Activated naive CD8-positive, alpha-beta T cell treated with anti-CD3 and anti-CD28 coated beads, Interleukin-2, amount 10 ng/mL, durations not matched to agents 7 days and 5 days (primary cell): ENCODE measurements around the gene PRKAR1B. TPM values are rescaled to one million over a fixed set of nuclear protein-coding genes. Genes with fewer than 3 reads are reported as not detected.

Experiments
- ATAC-seq: fragments of 150-1000 bp; cut with Tn5 transposase; one replicate; pipeline ENCODE4 v1.10.0; 2021; ENCODE audit warnings: low read depth, moderate library complexity
- POLR2A ChIA-PET: fragments of 350-600 bp; sonication (Branson Sonifier 250); formaldehyde crosslinking; loops from one replicate; lab custom pipeline; 2021; ENCODE audit warnings: antibody characterized with exemption; lab: Charles Lee
- DNase-seq: peaks from one replicate; pipeline ENCODE4 v3.0.0; 2021
- H3K27ac Mint-ChIP-seq: one replicate; pipeline ENCODE4 v1.8.0; 2022; ENCODE audit warnings: mild to moderate bottlenecking, mixed read lengths
- H3K27me3 Mint-ChIP-seq: one replicate; pipeline ENCODE4 v1.8.0; 2022; ENCODE audit warnings: mild to moderate bottlenecking, moderate library complexity, mixed read lengths
- H3K36me3 Mint-ChIP-seq: one replicate; pipeline ENCODE4 v1.8.0; 2021; ENCODE audit warnings: mild to moderate bottlenecking, mixed read lengths
- H3K4me1 Mint-ChIP-seq: one replicate; pipeline ENCODE4 v1.8.0; 2021; ENCODE audit warnings: mixed read lengths
- H3K4me3 Mint-ChIP-seq: one replicate; pipeline ENCODE4 v1.8.0; 2022; ENCODE audit warnings: mild to moderate bottlenecking, moderate library complexity, mixed read lengths
- H3K9me3 Mint-ChIP-seq: one replicate; pipeline ENCODE4 v1.8.0; 2021; ENCODE audit warnings: mixed read lengths
- total RNA-seq, 2 experiments: library from RNA; stranded (reverse); gene quantifications; one replicate each; pipeline ENCODE4 v1.2.3, GENCODE V29; 2021

Gene PRKAR1B
- total RNA-seq, 2 experiments from 2014 or later: 26.5 to 28.2 TPM

GRCh38 chr7:730501-731439 lies 3.7 kb upstream of the PRKAR1B start:
- POLR2A ChIA-PET: no interaction called here
- peaks cover 2% of the 10 kb centered on the region for H3K36me3 Mint-ChIP-seq
- H3K4me3 Mint-ChIP-seq: no peak overlapping the region
- H3K27ac Mint-ChIP-seq: no peak overlapping the region
- DNase-seq (peak; percentile 24), ATAC-seq (no peak)
- no peaks in the 10 kb centered on the region for H3K27me3 Mint-ChIP-seq
- H3K4me1 Mint-ChIP-seq: peaks cover 15% of the 10 kb centered on the region
- peaks cover 3% of the 10 kb centered on the region for H3K9me3 Mint-ChIP-seq

DNA sequence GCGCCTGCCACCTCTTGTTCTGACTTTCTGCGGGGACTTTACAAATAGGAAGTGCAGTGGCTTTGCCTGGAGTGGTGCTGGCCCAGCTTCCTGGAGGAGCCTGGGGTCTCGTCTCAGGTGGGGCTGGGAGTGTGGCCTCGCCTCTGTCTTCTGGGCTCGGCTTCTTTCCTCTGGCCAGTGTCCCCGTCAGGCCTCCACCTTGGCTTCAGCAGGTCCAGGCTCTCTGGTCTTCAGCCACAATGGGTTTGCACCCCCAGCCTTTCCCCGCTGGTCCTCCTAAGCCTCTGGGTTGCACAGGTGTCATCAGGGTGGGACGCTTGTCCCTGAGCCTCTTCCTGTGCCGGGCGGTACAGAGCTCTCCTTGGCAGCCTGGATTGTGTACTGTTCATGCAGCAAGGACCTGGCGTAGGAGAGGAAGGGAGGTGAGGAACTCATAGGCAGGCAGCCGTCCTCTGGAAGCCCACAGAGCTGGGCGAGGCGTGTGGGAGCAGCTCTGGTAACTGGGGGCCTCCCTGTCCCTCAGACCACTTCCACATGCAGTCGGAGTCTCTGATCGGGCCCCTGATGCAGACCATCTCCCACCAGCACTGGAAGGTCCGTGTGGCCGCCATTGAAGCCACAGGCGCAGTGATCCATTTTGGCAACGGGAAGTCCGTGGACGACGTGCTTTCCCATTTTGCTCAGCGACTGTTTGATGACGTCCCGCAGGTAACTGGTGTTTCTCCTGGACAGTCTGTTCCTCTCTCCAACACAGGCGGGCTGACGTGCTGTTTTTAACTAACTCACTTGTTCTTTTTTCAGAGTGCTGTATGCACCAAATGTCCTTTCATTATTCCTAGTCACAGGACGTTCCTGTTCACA lies 2.3 kb upstream of the PRKAR1B start:
- peaks cover 23% of the 10 kb centered on the region for H3K4me1 Mint-ChIP-seq
- DNase-seq: peak; percentile 24
- POLR2A ChIA-PET: no interaction called here
- H3K36me3 Mint-ChIP-seq: peaks cover 15% of the 10 kb centered on the region
- no peak for ATAC-seq
- H3K9me3 Mint-ChIP-seq: peaks cover 8% of the 10 kb centered on the region
- no peak overlapping the region for H3K4me3 Mint-ChIP-seq
- H3K27me3 Mint-ChIP-seq: no peaks in the 10 kb centered on the region
- H3K27ac Mint-ChIP-seq: peak overlapping the region; percentile 38

- Mint-ChIP-seq H3K9me3 (peaks cover 9% of the 10 kb centered on the region), H3K4me3 (peak overlapping the region; percentile 96), H3K27ac (no peak overlapping the region), H3K27me3 (no peaks in the 10 kb centered on the region), H3K4me1 (peaks cover 23% of the 10 kb centered on the region), H3K36me3 (peaks cover 22% of the 10 kb centered on the region)
- ATAC-seq (no peak), DNase-seq (peak; percentile 24)
- POLR2A ChIA-PET: interaction anchor here (1.0 kb wide), 1 partner anchor 124 kb away, joined by 3 read pairs; no protein-coding TSS in a partner anchor
Observed at GRCh38 chr7:728602-729001, 1.5 kb upstream of the PRKAR1B start.

DNA sequence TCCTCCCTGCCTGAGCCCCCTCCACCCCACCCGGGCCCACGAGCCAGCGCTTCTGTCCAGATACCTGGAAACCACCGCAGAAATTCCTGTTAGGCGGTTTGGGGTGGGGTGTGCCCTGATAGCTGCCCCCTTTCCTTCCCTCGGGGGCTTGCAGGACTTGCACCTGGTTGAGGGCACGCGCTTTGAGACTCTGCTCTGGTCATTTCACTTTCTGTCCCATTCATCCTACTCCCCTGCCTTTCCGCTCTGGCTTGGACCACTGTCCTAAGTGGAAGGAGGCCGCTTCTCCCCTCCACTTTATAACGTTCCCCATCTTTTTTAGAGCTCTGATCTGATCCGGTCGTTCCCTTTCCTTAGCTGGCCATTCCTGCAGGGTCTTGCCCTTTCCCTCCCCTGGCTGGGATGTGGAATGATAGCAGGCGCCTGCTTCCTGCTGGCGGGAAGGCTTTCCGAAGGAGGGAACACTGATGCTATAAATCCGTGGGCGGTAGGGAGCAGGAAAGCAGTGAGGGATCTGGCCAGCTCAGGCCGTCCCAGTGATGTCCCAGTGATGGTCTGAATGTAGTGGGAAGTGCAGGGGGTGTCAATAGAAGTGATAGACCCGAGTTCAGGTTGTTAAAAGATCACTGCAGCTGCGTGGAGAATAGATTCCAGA lies 852 bp upstream of the PRKAR1B start:
- Mint-ChIP-seq H3K27me3 (no peaks in the 10 kb centered on the region), H3K4me1 (peaks cover 23% of the 10 kb centered on the region), H3K4me3 (peak overlapping the region; percentile 96), H3K9me3 (peaks cover 10% of the 10 kb centered on the region), H3K36me3 (peaks cover 29% of the 10 kb centered on the region), H3K27ac (peak overlapping the region; percentile 95)
- no peak for ATAC-seq
- POLR2A ChIA-PET: interaction anchor here (0.6 to 1.0 kb wide), 2 partner anchors 39 to 123 kb away, joined by 3 read pairs; no protein-coding TSS in a partner anchor
- peak; percentile 4 for DNase-seq

- Mint-ChIP-seq H3K27ac (no peak overlapping the region), H3K4me1 (peaks cover 21% of the 10 kb centered on the region), H3K4me3 (no peak overlapping the region), H3K27me3 (no peaks in the 10 kb centered on the region), H3K36me3 (peaks cover 36% of the 10 kb centered on the region), H3K9me3 (peaks cover 11% of the 10 kb centered on the region)
- POLR2A ChIA-PET: interaction anchor here (1.3 to 2.0 kb wide), 2 partner anchors 109 to 122 kb away, joined by 8 read pairs; no protein-coding TSS in a partner anchor
- DNase-seq (no peak), ATAC-seq (peak; percentile 31)
Observed at GRCh38 chr7:726854-727103, 302 bp downstream of the PRKAR1B start.

DNA sequence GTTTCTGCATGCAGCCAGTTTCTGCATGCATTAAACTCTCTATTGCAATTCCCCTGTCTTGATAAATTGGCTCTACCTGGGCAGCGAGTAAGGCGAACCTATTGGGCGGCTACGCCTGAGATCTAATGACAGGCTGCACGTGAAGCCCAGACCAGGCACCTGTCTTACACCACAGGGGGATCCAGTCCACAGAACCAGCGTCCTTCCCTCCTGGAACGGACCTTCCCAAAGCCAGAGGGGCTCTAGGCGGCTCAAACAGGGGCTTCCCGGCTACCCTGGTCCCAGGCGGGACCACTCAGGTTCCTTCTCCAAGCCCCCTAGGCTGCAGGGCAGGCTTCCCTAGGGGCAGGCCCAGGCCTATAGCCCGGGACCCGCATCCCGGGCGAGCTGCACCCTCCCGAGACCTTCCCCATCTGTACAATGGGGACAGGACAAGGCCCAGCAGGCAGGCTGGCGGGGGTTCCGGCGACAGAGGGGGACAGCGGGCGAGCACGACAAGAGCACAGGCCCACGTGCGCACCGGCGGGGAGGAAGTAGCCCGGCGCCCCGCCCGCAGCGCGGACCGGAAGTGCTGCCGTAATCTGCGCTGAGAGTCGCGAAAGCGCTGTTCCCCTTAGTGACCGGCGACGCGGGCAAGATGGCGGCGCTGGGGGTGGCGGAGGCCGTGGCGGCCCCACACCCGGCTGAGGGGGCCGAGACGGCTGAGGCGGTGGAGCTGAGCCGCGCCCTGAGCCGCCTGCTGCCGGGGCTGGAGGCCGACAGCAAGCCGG lies 812 bp downstream of the PRKAR1B start, which contains the start of gene DNAAF5:
Gene DNAAF5, plus strand, starts transcription at position 616 of the 770 bp plus-strand sequence. Its CDS starts 22 bp downstream, at position 638.
- H3K4me1 Mint-ChIP-seq: peaks cover 21% of the 10 kb centered on the region
- POLR2A ChIA-PET: interaction anchor here (1.3 to 2.0 kb wide), 2 partner anchors 108 to 122 kb away, joined by 8 read pairs; no protein-coding TSS in a partner anchor
- peak; percentile 85 for ATAC-seq

DNA sequence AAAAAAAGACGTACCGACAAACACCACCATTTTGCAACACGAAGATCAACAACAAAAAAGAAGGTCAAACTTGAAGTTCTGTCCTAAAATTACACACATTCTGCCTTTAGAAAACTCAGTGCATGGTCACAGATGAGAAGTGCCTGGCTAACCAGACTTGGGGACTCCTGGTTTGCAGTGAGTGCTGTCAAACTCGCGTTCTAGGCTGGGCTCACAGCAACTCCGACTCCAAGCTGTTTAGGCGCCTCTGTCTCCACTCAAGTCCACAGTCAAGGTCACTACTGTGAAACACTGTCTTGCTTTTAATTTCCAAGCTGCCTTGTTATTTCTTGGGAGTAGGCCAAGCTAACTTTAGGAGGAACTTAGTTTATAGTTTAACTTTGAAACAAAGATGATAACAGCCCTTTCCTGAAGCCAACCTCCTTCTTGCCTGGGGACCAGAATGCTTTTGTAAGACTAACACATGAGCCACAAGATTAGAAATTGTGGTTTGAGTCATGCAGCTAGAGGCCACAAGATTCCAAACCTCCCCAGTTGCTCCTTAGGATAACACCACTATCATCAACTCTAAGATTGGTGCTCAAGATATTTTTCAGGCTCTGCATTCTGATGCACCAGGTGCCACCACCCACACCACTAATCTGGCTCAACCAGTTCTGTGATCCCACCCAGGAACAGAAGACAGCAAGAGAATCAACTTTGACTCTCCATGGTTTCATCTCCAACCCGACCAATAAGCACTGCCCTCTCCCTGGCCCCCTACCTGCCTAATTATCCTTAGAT lies 1.7 kb downstream of the PRKAR1B start:
- Mint-ChIP-seq H3K9me3 (peaks cover 20% of the 10 kb centered on the region), H3K4me3 (peak overlapping the region; percentile 79), H3K36me3 (peaks cover 46% of the 10 kb centered on the region), H3K27me3 (no peaks in the 10 kb centered on the region), H3K4me1 (peaks cover 21% of the 10 kb centered on the region), H3K27ac (peak overlapping the region; percentile 77)
- peak; percentile 14 for DNase-seq
- no peak for ATAC-seq
- POLR2A ChIA-PET: interaction anchor here (2.0 kb wide), 1 partner anchor 107 kb away, joined by 8 read pairs; no protein-coding TSS in a partner anchor

More for the DNA sequence above, 812 bp downstream of the PRKAR1B start, which contains the start of gene DNAAF5:
- peaks cover 13% of the 10 kb centered on the region for H3K9me3 Mint-ChIP-seq
- H3K4me3 Mint-ChIP-seq: peak within 1 kb of the TSS; percentile 96
- H3K27ac Mint-ChIP-seq: peak within 1 kb of the TSS; percentile 95
- peaks cover 39% of the 10 kb centered on the region for H3K36me3 Mint-ChIP-seq
- DNase-seq: peak; percentile 90
- no peaks in the 10 kb centered on the region for H3K27me3 Mint-ChIP-seq

DNA sequence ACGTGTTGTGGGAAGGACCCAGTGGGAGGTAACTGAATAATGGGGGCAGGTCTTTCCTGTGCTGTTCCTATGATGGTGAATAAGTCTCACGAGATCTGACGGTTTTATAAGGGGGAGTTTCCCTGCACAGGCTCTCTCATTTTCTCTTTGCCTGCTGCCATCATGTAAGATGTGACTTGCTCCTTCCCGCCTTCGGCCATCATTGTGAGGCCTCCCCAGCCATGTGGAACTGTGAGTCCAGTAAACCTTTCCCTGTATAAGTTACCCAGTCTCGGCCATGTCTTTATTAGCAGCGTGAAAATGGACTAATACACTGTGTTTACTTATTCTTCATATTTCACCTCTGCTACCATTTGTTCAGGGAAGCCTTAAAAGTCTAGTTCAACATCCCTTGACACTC lies 2.8 kb downstream of the PRKAR1B start:
- H3K4me1 Mint-ChIP-seq: peaks cover 21% of the 10 kb centered on the region
- H3K27ac Mint-ChIP-seq: no peak overlapping the region
- DNase-seq: no peak
- POLR2A ChIA-PET: no interaction called here
- peaks cover 46% of the 10 kb centered on the region for H3K36me3 Mint-ChIP-seq
- H3K27me3 Mint-ChIP-seq: no peaks in the 10 kb centered on the region
- no peak for ATAC-seq
- H3K9me3 Mint-ChIP-seq: peaks cover 22% of the 10 kb centered on the region
- H3K4me3 Mint-ChIP-seq: no peak overlapping the region

GRCh38 chr7:723541-723940 lies 3.5 kb downstream of the PRKAR1B start:
- peaks cover 20% of the 10 kb centered on the region for H3K4me1 Mint-ChIP-seq
- H3K27ac Mint-ChIP-seq: no peak overlapping the region
- DNase-seq: no peak
- H3K27me3 Mint-ChIP-seq: no peaks in the 10 kb centered on the region
- POLR2A ChIA-PET: no interaction called here
- H3K4me3 Mint-ChIP-seq: no peak overlapping the region
- no peak for ATAC-seq
- peaks cover 22% of the 10 kb centered on the region for H3K9me3 Mint-ChIP-seq
- peaks cover 47% of the 10 kb centered on the region for H3K36me3 Mint-ChIP-seq

DNA sequence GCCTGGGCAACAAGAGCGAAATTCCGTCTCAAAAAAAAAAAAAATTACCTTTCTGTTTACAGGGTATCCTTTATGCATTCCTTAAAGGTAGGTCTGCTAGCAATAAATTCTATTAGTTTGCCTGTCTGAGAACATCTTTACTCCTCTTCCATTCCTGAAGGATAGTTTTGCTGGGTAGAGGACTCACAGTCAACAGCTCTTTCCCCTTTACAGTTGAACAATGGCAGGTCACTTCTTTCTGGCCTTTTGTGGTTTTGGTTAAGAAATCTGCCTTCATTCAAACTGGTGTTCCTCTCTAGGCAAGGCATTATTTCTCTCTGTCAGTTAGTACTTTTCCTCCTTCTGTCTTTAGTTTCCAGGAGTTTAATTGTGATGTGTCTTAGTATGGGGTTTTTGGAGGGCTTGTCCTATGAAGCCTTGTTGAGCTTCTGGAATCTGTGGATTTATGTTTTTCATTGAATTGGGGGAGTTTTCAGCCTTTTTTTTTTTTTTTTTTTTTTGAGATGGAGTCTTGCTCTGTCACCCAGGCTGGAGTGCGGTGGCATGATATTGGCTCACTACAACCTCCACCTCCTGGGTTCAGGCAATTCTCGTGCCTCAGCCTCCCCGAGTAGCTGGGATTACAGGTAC lies 5.3 kb downstream of the PRKAR1B start:
- Mint-ChIP-seq H3K9me3 (peaks cover 22% of the 10 kb centered on the region), H3K27ac (no peak overlapping the region), H3K4me3 (no peak overlapping the region), H3K4me1 (peaks cover 13% of the 10 kb centered on the region), H3K36me3 (peaks cover 51% of the 10 kb centered on the region), H3K27me3 (no peaks in the 10 kb centered on the region)
- ATAC-seq (no peak), DNase-seq (no peak)
- POLR2A ChIA-PET: interaction anchor here (0.8 kb wide), 1 partner anchor 112 kb away, joined by 8 read pairs; no protein-coding TSS in a partner anchor

DNA sequence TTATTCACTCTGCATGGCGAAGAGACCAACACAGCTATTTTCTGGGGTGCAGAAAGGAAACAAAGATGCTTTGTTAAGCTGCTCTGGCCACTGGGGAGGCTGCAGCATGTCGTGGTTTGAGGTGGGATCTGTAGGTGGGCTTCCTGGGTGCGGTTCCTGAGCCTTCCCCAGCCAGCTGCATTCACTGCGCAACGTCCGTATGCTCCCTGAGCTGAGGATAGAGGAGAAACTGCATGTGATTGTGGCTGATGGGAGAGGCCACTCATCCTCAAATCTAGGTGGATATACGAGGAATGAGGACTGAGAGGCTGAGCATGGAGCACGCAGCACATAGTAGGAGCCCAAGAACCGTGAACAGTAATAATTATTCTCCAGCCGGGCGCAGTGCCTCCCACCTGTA lies 10.4 kb downstream of the PRKAR1B start:
- POLR2A ChIA-PET: interaction anchor here (0.7 kb wide), 1 partner anchor 102 kb away, joined by 3 read pairs; no protein-coding TSS in a partner anchor
- Mint-ChIP-seq H3K27me3 (no peaks in the 10 kb centered on the region), H3K4me3 (no peak overlapping the region), H3K4me1 (peaks cover 10% of the 10 kb centered on the region), H3K9me3 (peaks cover 10% of the 10 kb centered on the region), H3K36me3 (peaks cover 17% of the 10 kb centered on the region), H3K27ac (no peak overlapping the region)
- DNase-seq: no peak
- ATAC-seq: no peak
